IPS-20b (cell line): ENCODE results near the gene NTN4.
"Not testable (repeated sequence)": the region's sequence is repeated elsewhere in the genome, so short reads cannot be mapped to it uniquely, and the experiment has no call there.

Experiments used
- H3K27ac ChIP-seq: one replicate; pipeline ENCODE4 v1.5.1; 2013; ENCODE audit warnings: low read length
- H3K27me3 ChIP-seq: 2 replicates; pipeline ENCODE4 v1.6.1; 2013; ENCODE audit warnings: mild to moderate bottlenecking, low read length, inconsistent platforms; ENCODE audit not compliant: insufficient read depth
- H3K36me3 ChIP-seq: 2 replicates; pipeline ENCODE4 v1.6.1; 2013; ENCODE audit warnings: low read depth, mild to moderate bottlenecking, inconsistent platforms, low read length, moderate library complexity; ENCODE audit not compliant: insufficient read depth
- H3K4me1 ChIP-seq: 2 replicates; pipeline ENCODE4 v1.6.1; 2013; ENCODE audit warnings: mild to moderate bottlenecking, control low read depth, inconsistent platforms, low read length, moderate library complexity; ENCODE audit not compliant: insufficient read depth
- H3K4me3 ChIP-seq: 2 replicates; pipeline ENCODE4 v1.5.1; 2013; ENCODE audit warnings: mild to moderate bottlenecking, low read length, inconsistent platforms
- H3K9ac ChIP-seq: 2 replicates; pipeline ENCODE4 v1.6.1; 2013; ENCODE audit warnings: low read depth, mild to moderate bottlenecking, inconsistent platforms, low read length, moderate library complexity
- H3K9me3 ChIP-seq: 2 replicates; pipeline ENCODE4 v1.6.1; 2013; ENCODE audit warnings: mild to moderate bottlenecking, low read depth, low read length, inconsistent platforms; ENCODE audit not compliant: insufficient read depth

Gene NTN4

DNA sequence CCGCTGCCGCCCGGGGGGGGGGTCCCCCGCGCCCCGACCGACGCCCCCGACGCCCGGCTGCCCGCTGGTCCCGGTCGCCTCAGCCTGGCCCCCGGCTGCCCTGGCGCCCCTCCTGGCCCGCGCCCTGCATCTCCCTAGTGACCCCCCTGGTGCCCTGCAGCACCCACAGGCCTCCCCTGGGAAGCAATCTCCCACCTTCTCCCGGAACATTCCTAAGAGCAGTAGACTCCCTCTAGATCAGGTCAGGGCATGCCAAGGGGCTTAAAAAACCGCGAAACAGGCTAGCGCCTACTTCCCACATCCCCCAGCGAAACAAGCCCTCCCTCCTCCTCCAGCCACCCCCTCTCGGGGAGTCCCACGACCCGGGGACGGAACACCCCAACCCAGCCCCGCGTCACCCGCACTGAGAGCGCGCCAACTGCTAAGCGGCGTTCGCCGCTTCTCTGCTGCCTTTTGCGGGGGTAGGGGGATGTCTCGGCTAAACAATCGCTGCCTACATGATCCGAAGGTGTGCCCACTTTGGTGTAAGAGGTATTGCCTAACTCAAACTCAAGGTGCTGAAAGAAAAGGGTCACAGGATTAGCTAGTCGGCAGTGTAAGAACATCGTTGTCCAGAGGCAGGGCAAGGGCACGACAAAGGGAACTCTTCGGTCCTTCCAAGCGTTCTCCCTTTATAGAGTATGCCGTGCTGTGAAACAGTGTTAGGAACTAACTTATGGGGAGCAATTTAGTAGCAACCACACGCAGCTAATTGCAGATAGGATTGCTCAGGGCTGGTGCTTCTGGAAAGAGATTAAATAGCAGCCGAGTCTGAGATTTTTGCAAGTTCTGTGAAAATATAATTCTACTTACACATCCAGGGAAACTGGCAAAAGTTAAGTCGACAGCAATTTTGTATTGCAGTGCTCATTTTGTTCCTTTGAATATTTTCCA is 619 bp upstream of the NTN4 start:
- Histone ChIP-seq H3K27ac (no peak overlapping the region), H3K36me3 (no peaks in the 10 kb centered on the region), H3K4me3 (peak overlapping the region; percentile 73), H3K4me1 (no peaks in the 10 kb centered on the region), H3K27me3 (peaks cover 78% of the 10 kb centered on the region), H3K9me3 (no peaks in the 10 kb centered on the region), H3K9ac (peak overlapping the region; percentile 49; the same call in 1 of the 2 replicates)

DNA sequence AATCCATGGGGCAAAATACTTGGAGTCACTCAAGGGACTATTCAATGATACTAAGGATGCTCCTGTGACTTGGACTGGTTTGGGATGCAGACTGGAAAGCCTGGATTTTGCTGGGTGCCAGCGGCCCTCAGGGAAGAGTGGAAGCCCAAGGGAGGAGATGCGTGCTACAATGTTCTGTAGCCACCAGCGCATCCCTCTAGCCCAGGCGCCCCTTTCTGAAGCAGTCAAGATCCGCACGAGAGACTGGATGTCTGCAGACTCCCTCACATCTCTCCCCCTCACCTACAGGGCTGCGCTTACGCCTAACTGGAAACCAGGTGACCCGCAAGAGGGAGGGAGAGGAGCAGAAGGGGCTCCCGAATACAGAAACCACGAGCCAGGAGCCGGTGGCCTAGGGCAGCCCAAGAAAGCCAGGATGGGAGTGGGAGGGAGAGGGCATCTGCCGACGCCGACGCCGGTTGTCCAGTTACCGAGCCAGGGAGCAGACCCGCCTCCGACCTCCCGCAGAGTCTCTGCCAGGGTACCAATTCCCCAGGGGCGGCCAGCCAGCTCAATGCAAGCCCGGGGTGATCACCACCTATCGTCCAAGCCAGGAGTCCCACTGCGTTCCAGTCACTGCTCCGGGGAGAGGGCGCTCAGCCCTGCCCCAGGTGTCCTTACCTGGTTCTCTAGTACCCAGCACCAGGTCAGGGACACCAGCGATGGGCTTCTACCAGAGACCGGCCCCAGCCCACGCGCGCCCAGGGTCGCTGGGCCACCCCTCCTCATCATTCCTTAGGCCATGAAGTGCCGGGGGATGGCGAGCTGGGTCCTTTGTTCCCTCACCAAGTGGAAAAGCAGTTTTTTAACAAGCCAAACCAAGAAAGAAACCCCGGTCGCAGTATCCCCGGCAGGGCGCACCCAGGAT is 1.2 kb downstream of the NTN4 start:
- Histone ChIP-seq H3K27ac (no peak overlapping the region), H3K9me3 (no peaks in the 10 kb centered on the region), H3K4me1 (no peaks in the 10 kb centered on the region; the same call in 1 of the 2 replicates), H3K9ac (peak overlapping the region; percentile 43; the same call in 1 of the 2 replicates), H3K27me3 (peaks cover 75% of the 10 kb centered on the region), H3K36me3 (no peaks in the 10 kb centered on the region), H3K4me3 (peak overlapping the region; percentile 73)

DNA sequence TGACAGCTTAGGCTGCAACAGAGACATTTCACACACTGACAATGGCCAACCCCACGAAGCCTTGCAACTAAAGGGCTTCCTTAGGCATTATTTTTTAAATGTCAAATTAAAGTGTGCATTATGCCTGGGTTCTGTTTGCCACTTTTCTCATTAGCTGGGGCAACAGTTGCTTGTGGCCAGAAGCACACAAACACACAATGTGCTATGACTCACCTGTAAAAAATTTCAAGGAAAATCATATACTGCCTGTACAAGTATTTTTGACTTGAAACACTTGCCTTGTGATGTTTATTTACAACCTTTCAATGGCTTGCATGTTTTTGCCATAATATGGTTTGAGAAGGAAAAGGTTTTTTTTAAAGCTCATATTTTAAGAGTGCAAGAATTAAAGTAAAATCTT is 1.9 kb downstream of the NTN4 start:
- no peaks in the 10 kb centered on the region; the same call in 1 of the 2 replicates for H3K4me1 ChIP-seq
- no peak overlapping the region for H3K9ac ChIP-seq
- no peaks in the 10 kb centered on the region for H3K36me3 ChIP-seq
- no peaks in the 10 kb centered on the region for H3K9me3 ChIP-seq
- H3K27me3 ChIP-seq: peaks cover 69% of the 10 kb centered on the region
- H3K4me3 ChIP-seq: no peak overlapping the region
- H3K27ac ChIP-seq: no peak overlapping the region

DNA sequence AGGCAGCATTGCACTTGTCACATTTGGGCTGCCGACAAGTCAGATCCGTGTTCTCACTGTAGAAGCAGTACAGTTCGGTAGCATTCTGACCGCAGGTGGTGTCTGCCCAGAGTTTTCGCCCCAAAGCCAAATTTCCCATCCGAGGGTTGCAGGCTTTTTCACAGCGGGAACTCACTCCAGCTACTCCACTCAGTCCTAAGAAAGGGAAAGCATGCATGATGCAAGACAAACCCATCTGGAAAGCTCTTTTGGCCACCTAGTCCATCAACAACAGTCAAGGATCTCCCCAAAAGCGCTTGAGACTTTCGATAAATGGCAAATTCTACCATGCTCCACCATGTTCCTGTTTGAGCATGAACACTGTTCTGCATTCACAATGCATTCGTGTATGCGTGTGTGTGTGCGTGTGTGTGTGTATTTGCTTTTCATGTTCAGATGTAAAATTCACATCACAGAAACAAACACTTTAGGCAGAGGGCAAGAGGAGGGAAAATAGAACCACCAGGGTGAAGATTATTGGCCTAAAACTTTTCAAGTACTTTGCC is 3.2 kb downstream of the NTN4 start:
- Histone ChIP-seq H3K4me1 (no peaks in the 10 kb centered on the region; the same call in 1 of the 2 replicates), H3K4me3 (no peak overlapping the region), H3K27ac (no peak overlapping the region), H3K36me3 (no peaks in the 10 kb centered on the region), H3K9me3 (no peaks in the 10 kb centered on the region), H3K9ac (no peak overlapping the region), H3K27me3 (peaks cover 56% of the 10 kb centered on the region)

DNA sequence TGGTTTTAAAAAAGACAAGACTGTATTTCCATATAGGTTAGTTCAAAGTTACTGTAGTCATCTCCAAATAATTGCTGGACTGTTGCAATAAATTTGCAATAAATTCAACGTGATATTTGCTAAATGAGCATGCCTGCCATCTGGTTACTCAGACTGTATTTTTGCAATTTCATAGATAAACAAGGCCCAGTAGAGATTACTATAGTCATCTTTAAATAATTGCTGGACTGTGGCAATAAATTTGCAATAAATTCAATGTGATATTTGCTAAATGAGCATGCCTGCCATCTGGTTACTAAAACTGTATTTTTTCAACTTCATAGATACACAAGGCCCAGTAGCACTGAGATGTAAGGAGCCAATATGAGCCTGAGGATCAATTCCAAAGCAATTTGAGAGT is 5.6 kb downstream of the NTN4 start:
- H3K27me3 ChIP-seq: peaks cover 32% of the 10 kb centered on the region
- H3K27ac ChIP-seq: no peak overlapping the region
- no peak overlapping the region for H3K9ac ChIP-seq
- no peak overlapping the region for H3K4me3 ChIP-seq
- no peaks in the 10 kb centered on the region; the same call in 1 of the 2 replicates for H3K4me1 ChIP-seq
- H3K9me3 ChIP-seq: no peaks in the 10 kb centered on the region
- no peaks in the 10 kb centered on the region for H3K36me3 ChIP-seq

DNA sequence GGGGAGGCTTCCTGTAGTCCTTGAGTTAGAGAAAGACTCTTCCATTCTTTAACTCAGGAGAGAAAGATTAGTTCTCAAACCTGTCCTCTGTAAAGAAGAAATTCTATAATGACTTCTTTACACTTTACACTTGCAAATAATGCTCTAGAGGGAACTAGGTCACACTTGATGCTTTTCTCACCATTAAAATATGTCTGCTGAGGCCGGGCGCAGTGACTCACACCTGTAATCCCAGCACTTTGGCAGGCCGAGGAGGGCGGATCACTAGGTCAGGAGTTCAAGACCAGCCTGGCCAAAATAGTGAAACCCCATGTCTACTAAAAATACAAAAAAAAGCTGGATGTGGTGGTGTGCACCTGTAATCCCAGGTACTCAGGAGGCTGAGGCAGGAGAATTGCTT is 6.3 kb downstream of the NTN4 start:
- Histone ChIP-seq H3K9me3 (no peaks in the 10 kb centered on the region), H3K9ac (no peak overlapping the region), H3K4me3 (no peak overlapping the region), H3K4me1 (no peaks in the 10 kb centered on the region; the same call in 1 of the 2 replicates), H3K36me3 (no peaks in the 10 kb centered on the region), H3K27me3 (peaks cover 26% of the 10 kb centered on the region), H3K27ac (no peak overlapping the region)

DNA sequence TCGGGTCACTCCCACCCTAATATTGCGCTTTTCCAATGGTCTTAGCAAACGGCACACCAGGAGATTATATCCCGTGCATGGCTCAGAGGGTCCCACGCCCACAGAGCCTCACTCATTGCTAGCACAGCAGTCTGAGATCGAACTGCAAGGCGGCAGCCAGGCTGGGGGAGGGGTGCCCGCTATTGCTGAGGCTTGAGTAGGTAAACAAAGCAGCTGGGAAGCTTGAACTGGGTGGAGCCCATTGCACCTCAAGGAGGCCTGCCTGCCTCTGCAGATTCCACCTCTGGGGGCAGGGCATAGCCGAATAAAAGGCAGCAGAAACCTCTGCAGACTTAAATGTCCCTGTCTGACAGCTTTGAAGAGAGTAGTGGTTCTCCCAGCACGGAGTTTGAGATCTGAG is 15.1 kb downstream of the NTN4 start:
- not testable (repeated sequence) for H3K4me3 ChIP-seq, H3K9ac ChIP-seq, H3K36me3 ChIP-seq, H3K27ac ChIP-seq, H3K27me3 ChIP-seq, H3K4me1 ChIP-seq
- H3K9me3 ChIP-seq: peaks cover 14% of the 10 kb centered on the region

DNA sequence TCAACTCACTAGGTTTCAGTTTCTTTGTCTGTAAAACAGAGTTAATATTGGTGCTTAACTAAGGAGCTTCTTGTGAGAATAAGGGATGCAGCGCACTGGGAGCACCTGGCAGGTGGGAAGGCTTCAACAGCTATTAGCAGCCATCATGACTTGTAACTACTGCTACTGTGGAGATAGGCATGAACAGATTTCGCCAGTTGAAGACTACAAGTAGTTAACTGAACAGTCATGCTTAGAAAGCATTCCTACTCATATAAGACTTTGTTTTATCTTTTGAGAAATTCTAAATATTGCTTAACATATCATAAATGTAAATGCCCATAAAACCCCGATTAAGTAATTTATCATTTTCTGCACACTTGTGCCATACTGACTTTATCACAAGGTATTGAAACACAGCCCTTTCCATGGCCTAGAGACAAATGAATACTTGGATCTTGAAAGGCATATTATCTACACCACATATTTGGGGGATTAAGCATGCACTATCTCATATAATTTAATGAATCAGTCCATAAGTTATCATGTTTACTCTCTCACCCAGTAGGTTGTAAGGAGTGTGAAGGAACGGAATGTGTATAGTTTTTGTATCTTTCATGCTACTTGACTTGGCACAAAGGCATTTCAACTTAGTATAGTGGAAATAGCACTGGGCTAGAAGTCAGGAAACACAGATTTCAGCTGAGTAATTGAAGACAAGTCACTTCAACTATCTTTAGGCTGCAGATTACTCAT is 16.1 kb downstream of the NTN4 start:
- Histone ChIP-seq H3K27ac (no peak overlapping the region), H3K9ac (no peak overlapping the region), H3K36me3 (no peaks in the 10 kb centered on the region), H3K9me3 (peaks cover 14% of the 10 kb centered on the region), H3K4me1 (no peaks in the 10 kb centered on the region), H3K27me3 (no peaks in the 10 kb centered on the region), H3K4me3 (no peak overlapping the region; the same call in 1 of the 2 replicates)

DNA sequence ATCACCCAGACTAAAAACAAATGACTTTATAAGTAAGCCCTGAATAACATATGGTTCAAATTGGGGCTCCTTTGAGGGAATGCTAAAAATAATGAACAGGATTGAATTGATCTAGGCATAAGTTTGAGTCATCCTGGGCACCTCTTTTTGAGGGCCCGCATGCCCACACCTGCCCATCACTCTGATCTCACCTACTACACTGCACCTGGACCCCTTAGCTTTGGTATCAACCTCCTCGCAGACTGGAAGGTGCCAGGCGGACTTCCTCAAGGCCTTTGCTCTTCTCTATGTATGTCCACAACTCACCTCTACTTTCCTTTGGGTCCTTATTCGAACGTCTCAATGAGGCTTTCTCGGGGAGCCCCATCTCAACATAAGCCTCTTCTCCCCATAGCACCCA is 17.2 kb downstream of the NTN4 start:
- Histone ChIP-seq H3K9ac (no peak overlapping the region), H3K27me3 (no peaks in the 10 kb centered on the region), H3K36me3 (no peaks in the 10 kb centered on the region), H3K9me3 (peaks cover 14% of the 10 kb centered on the region), H3K4me3 (no peak overlapping the region), H3K27ac (no peak overlapping the region), H3K4me1 (no peaks in the 10 kb centered on the region)

DNA sequence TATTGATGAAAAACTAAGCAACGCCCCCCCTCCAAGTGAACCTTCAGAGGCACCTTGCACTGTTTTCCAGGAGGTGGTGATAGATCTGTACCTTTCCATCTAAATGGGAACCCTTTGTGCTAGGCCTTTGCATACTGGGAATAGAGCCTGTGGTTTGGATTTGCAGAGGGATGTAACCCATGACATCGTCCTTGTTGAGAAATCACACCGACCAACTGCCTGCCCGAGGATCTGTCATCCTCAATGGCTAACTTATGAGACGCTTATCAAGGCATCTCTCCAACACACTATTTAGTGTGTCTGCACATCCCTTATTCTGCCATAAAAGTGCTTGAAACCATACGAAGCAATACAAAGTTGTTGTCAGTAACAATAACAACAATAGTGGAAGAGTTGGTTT is 22.9 kb downstream of the NTN4 start:
- H3K9ac ChIP-seq: no peak overlapping the region
- no peaks in the 10 kb centered on the region for H3K4me1 ChIP-seq
- no peaks in the 10 kb centered on the region for H3K36me3 ChIP-seq
- H3K9me3 ChIP-seq: no peaks in the 10 kb centered on the region
- no peak overlapping the region for H3K4me3 ChIP-seq
- no peak overlapping the region for H3K27ac ChIP-seq
- no peaks in the 10 kb centered on the region for H3K27me3 ChIP-seq
